NCI-H1694 treated with DMSO at 0.1 percent for 48 hours (cell line): ENCODE results near the gene HOXB3.

Experiments
- DNase-seq: peaks from one replicate; lab custom pipeline; 2025; lab: John Stamatoyannopoulos, UW

Gene HOXB3

DNA sequence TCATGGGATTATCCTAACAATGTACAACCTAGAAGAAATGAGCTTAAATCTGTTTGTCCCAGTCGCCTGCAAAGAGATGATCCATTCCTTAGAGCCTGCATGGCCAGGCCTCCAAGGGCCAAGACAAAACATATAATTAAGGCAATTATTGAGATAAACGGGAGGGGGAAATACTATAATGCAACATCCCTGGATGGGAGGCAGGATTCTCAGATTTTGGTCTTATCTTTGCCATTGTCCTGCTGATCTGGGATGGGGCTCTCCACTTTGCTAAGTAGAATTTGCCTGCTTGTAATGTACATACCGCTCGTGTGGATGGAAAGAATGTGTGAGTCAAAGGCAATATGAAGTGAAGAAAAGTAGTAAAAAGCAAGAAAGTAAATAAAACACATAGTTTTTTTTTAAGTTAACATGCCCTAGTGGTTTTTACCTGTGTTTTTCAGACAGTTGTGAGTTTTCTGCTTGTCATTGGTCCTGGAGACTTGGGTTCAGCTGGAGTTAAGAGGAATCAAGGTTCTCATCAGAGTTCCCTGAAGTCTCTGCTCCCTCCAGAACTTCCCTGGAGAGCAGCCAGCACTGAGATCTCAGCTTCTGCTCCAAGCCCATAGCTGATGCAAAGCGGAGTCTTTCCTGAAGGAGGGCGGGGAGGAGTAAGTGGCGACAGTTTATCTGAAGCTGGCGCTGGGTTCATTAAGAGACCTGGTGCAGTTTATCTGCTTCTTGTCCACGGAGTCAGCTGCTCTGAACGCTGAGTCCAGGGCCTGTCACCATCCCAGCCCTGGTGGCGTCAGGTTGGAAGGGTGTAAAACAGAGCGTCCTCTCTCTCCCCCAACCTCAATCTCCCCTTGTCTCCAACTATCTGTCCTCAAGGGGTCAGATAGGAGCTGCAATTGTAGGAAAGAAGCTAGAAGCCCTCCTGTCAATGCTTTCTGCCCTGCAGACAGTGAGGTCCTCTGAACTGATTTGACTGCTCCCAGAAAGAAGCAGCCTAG, 89.3 kb downstream of the HOXB3 start:
- DNase-seq: no peak

DNA sequence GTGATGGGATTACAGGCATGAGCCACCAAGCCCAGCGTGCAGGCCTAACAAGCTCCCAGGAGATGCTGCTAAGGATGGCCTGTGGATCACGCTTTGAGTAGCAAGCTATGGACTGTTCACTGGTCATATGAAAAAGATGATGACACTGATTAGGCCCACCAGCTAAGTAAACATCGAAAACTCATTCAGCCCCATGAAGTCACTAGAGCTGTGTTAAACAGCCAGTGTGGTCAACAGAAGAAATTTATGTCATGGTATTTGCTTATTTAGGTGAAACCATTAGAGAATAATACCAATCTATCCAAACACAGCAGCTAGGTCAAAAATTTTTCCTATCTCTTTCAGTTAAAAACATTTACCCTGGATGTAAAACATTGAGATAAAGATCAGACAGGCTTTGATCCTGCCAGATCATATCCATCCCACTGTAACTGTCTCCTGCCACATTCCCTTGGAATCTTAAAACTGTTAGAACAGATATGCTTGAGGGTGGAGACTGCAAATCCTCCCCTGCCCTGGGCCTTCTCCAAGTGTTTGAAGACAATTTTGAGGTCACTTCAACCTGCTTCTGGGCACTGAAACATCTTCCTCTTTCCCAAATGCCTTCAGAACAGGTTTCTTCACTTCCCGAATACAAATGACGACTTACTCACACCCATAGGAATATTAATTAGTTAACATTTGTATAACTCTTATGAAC, 90.2 kb downstream of the HOXB3 start:
- DNase-seq: no peak

DNA sequence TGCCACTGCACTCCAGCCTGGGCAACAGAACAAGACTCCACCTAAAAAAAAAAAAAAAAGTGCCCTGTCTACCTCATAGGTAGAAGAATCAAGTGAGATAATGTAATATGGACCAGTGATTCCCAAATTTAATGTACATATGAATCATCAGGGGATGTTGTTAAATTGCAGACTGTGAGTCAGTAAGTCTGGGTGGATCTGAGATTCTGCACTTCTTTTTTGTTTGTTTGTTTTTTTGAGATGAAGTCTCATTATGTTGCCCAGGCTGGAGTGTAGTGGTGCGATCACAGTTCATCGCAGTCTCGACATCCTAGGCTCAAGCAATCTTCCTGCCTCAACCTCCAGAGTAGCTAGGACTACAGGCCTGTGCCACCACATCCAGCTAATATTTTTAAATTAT, 90.8 kb downstream of the HOXB3 start:
- no peak for DNase-seq
